Spleen (tissue), 11 donors: ENCODE data around the gene AKAP13. TPM values are rescaled to one million over a fixed set of nuclear protein-coding genes. Genes with fewer than 3 reads are reported as not detected.

Experiments
- DNase-seq: peaks from one replicate; pipeline ENCODE4 v3.0.0-alpha.2; 2020
- H3K27ac ChIP-seq, 8 donors: fragments of 200-600 bp; sonication (generic) in 7 of 8; 1 replicate in 4 of 8; 2 replicates in 4 of 8; pipeline versions ENCODE4 v1.5.0 to v1.8.0; 2016 to 2021; ENCODE audit warnings: inconsistent platforms in 4 of 8, mild to moderate bottlenecking in 4 of 8, moderate library complexity in 1 of 8
- H3K27me3 ChIP-seq, 7 donors: fragments of 200-600 bp; sonication (generic) in 6 of 7; replicated peaks in 1 of 7; 1 replicate in 4 of 7; 2 replicates in 3 of 7; pipeline versions ENCODE4 v1.5.0 to v1.8.0; 2016 to 2021; ENCODE audit warnings: inconsistent platforms in 3 of 7, mild to moderate bottlenecking in 1 of 7
- H3K36me3 ChIP-seq, 6 donors: fragments of 200-600 bp; sonication (generic) in 5 of 6; 1 replicate in 4 of 6; 2 replicates in 2 of 6; pipeline versions ENCODE4 v1.5.0 to v1.8.0; 2016 to 2021; ENCODE audit warnings: inconsistent platforms in 2 of 6
- H3K4me1 ChIP-seq, 6 donors: fragments of 200-600 bp; sonication (generic) in 5 of 6; 1 replicate in 3 of 6; 2 replicates in 3 of 6; pipeline versions ENCODE4 v1.5.0 to v1.8.0; 2016 to 2021; ENCODE audit warnings: inconsistent platforms in 3 of 6
- H3K4me3 ChIP-seq, 8 donors: fragments of 200-600 bp; sonication (generic) in 7 of 8; 1 replicate in 4 of 8; 2 replicates in 4 of 8; pipeline versions ENCODE4 v1.5.0 to v1.8.0; 2016 to 2021; ENCODE audit warnings: inconsistent platforms in 4 of 8, mild to moderate bottlenecking in 4 of 8, moderate library complexity in 2 of 8
- H3K9me3 ChIP-seq, 8 donors: fragments of 200-600 bp; sonication (generic) in 7 of 8; 1 replicate in 4 of 8; 2 replicates in 4 of 8; pipeline versions ENCODE4 v1.5.0 to v1.8.0; 2016 to 2021; ENCODE audit warnings: inconsistent platforms in 4 of 8
- CTCF ChIP-seq, 11 experiments: fragments of 200-600 bp in 7 of 11; fragments of 450-650 bp in 4 of 11; sonication (generic) in 4 of 11; IDR thresholded peaks in 8 of 11; conservative IDR thresholded peaks in 3 of 11; 1 replicate in 7 of 11; 2 replicates in 4 of 11; pipeline versions ENCODE4 v1.4.0 to v1.8.0; 2016 to 2021; ENCODE audit warnings: antibody characterized with exemption in 11 of 11, inconsistent platforms in 4 of 11, mild to moderate bottlenecking in 1 of 11
- POLR2A ChIP-seq, 3 donors: fragments of 450-650 bp; IDR thresholded peaks; one replicate each; pipeline ENCODE4 v1.5.1; 2017; ENCODE audit warnings: antibody characterized with exemption in 3 of 3, mild to moderate bottlenecking in 1 of 3
- POLR2AphosphoS5 ChIP-seq, 3 donors: sonication (generic); formaldehyde crosslinking; IDR thresholded peaks; one replicate each; pipeline ENCODE4 v1.5.1; 2017; ENCODE audit warnings: antibody characterized with exemption in 3 of 3
- WGBS, 5 donors: extraction: QIAGEN DNeasy Blood & Tissue Kit in 3 of 5; methylation state at CpG; one replicate each; pipeline versions ENCODE4 v1.1.5 to v1.1.7; 2013 to 2018; 5-methylcytosine and 5-hydroxymethylcytosine counted together
- intact Hi-C: fragments of 100-400 bp; cut with DNase I; formaldehyde crosslinking; loops from one replicate; pipeline ENCODE4 v1.15.0; 2023; ENCODE audit warnings: low total_unique reads
- polyA plus RNA-seq, 3 donors: library from polyadenylated mRNA; stranded (reverse); fragments of 200-250 nt; gene quantifications; one replicate each; pipeline ENCODE4 v1.2.1, GENCODE V29; 2013
- total RNA-seq, 7 donors: library from RNA; depleted of rRNA in 3 of 7; stranded (reverse); fragments of >200 nt in 3 of 7; fragmentation: NEBNext Ultra II Directional in 4 of 7; extraction: Animal tissue kit (Norgen Biotek cat#: 25700) in 4 of 7; gene quantifications; one replicate each; pipeline versions ENCODE4 v1.1.0 to v1.2.1, GENCODE V29; 2016 to 2021
- donor health status: healthy with polysubstance abuse.
- donor health status: DM: no; HTN: no; CAD: no; lungs with moderate emphysema.
- donor health status: DM: no; HTN: no; CAD: no.
- donor health status: Bipolar disorder and iron deficiency.
- donor health status: healthy.
- donor health status: DM: no; HTN: no; CAD: no.
- donor health status: DM: yes; HTN: yes; CAD: no.

The AKAP13 gene
- total and polyA plus RNA-seq, 10 donors: 35.4 to 413 (median 260) TPM

- Histone ChIP-seq H3K36me3 (peaks cover 0 to 6% (median 0%) of the 10 kb centered on the region in 6 donors), H3K27me3 (no peaks in the 10 kb centered on the region), H3K27ac (peak overlapping the region in 7 of 8 donors; percentile 36 to 92 (median 88)), H3K4me1 (peaks cover 15 to 96% (median 85%) of the 10 kb centered on the region in 6 donors), H3K9me3 (no peaks in the 10 kb centered on the region), H3K4me3 (peak overlapping the region in 1 of 8 donors; percentile 33)
- no peak for DNase-seq
- 56 to 84% (median 79%) methylated on average over 4 of the region's 4 CpGs for WGBS, 5 donors
- intact Hi-C loops: no loop called here
- TF ChIP-seq POLR2A (IDR thresholded peaks at IDR 0.05) (no peak), POLR2AphosphoS5 (IDR thresholded peaks at IDR 0.05) (no peak), CTCF (IDR thresholded peaks at IDR 0.05 in 8 of 11, conservative IDR thresholded peaks at IDR 0.05 in 3 of 11) (no peak)
These were observed 155.9 kb downstream of the AKAP13 start for GRCh38 chr15:85536341-85536740.

- intact Hi-C loops: no loop called here
- H3K36me3 ChIP-seq: peaks cover 0 to 7% (median 0%) of the 10 kb centered on the region in 6 donors
- DNase-seq: no peak
- H3K9me3 ChIP-seq: no peaks in the 10 kb centered on the region
- H3K4me3 ChIP-seq: no peak overlapping the region
- H3K4me1 ChIP-seq: peaks cover 12 to 96% (median 86%) of the 10 kb centered on the region in 6 donors
- peak overlapping the region in 2 of 8 donors; percentile 9 to 27 for H3K27ac ChIP-seq
- TF ChIP-seq POLR2AphosphoS5 (IDR thresholded peaks at IDR 0.05) (no peak), POLR2A (IDR thresholded peaks at IDR 0.05) (no peak), CTCF (IDR thresholded peaks at IDR 0.05 in 8 of 11, conservative IDR thresholded peaks at IDR 0.05 in 3 of 11) (no peak)
- no peaks in the 10 kb centered on the region for H3K27me3 ChIP-seq
These were observed 159.1 kb downstream of the AKAP13 start for GRCh38 chr15:85539491-85539890.

GRCh38 chr15:85540085-85540797, 159.8 kb downstream of the AKAP13 start:
- WGBS, 5 donors: 86 to 92% (median 89%) methylated on average over 6 of the region's 6 CpGs
- Histone ChIP-seq H3K36me3 (peaks cover 0 to 15% (median 0%) of the 10 kb centered on the region in 6 donors), H3K9me3 (no peaks in the 10 kb centered on the region), H3K27ac (peak overlapping the region in 3 of 8 donors; percentile 25 to 59 (median 27)), H3K27me3 (no peaks in the 10 kb centered on the region), H3K4me1 (peaks cover 12 to 95% (median 78%) of the 10 kb centered on the region in 6 donors), H3K4me3 (no peak overlapping the region)
- intact Hi-C loops: no loop called here
- no peak for DNase-seq
- TF ChIP-seq CTCF (IDR thresholded peaks at IDR 0.05 in 8 of 11, conservative IDR thresholded peaks at IDR 0.05 in 3 of 11) (no peak), POLR2A (IDR thresholded peaks at IDR 0.05) (no peak), POLR2AphosphoS5 (IDR thresholded peaks at IDR 0.05) (no peak)

GRCh38 chr15:85541744-85542143, 161.3 kb downstream of the AKAP13 start:
- 56 to 80% (median 59%) methylated on average over 1 of the region's 1 CpG for WGBS, 5 donors
- H3K27ac ChIP-seq: no peak overlapping the region
- DNase-seq: no peak
- peaks cover 12 to 90% (median 63%) of the 10 kb centered on the region in 6 donors for H3K4me1 ChIP-seq
- no peak for TF ChIP-seq CTCF (IDR thresholded peaks at IDR 0.05 in 8 of 11, conservative IDR thresholded peaks at IDR 0.05 in 3 of 11)
- TF ChIP-seq POLR2A (IDR thresholded peaks at IDR 0.05): no peak
- no peak for TF ChIP-seq POLR2AphosphoS5 (IDR thresholded peaks at IDR 0.05)
- H3K4me3 ChIP-seq: no peak overlapping the region
- H3K36me3 ChIP-seq: peaks cover 0 to 17% (median 0%) of the 10 kb centered on the region in 6 donors
- no peaks in the 10 kb centered on the region for H3K9me3 ChIP-seq
- intact Hi-C loops: no loop called here
- H3K27me3 ChIP-seq: no peaks in the 10 kb centered on the region
